Calu3 (cell line): ENCODE data around the gene ARFGEF3. TPM values are rescaled to one million over a fixed set of nuclear protein-coding genes. Genes with fewer than 3 reads are reported as not detected.

Experiments
- BruUV-seq: library from RNA; stranded (reverse); fragments of 400-500 nt; replicated peaks from 2 replicates; lab custom pipeline; 2021; lab: Mats Ljungman, UMichigan
- CTCF ChIA-PET: fragments of 300-600 bp; sonication (Branson Sonifier 250); formaldehyde crosslinking; loops from one replicate; lab custom pipeline; 2022; ENCODE audit warnings: antibody characterized with exemption; lab: Charles Lee
- DNase-seq: peaks from one replicate; pipeline ENCODE4 v3.0.0; 2022
- H3K27ac Mint-ChIP-seq: one replicate; pipeline ENCODE4 v1.8.0; 2022; ENCODE audit warnings: mixed read lengths; ENCODE audit not compliant: unreplicated experiment
- H3K27me3 Mint-ChIP-seq: one replicate; pipeline ENCODE4 v1.8.0; 2022; ENCODE audit warnings: mixed read lengths; ENCODE audit not compliant: unreplicated experiment
- H3K36me3 Mint-ChIP-seq: one replicate; pipeline ENCODE4 v1.8.0; 2022; ENCODE audit warnings: mild to moderate bottlenecking, moderate library complexity, mixed read lengths; ENCODE audit not compliant: insufficient read depth, unreplicated experiment
- H3K4me1 Mint-ChIP-seq: one replicate; pipeline ENCODE4 v1.8.0; 2022; ENCODE audit warnings: mild to moderate bottlenecking, low read depth, mixed read lengths; ENCODE audit not compliant: unreplicated experiment
- H3K4me3 Mint-ChIP-seq: one replicate; pipeline ENCODE4 v1.8.0; 2022; ENCODE audit warnings: mild to moderate bottlenecking, low read depth, moderate library complexity, mixed read lengths; ENCODE audit not compliant: unreplicated experiment
- H3K9me3 Mint-ChIP-seq: one replicate; pipeline ENCODE4 v1.8.0; 2022; ENCODE audit warnings: low read depth, mixed read lengths; ENCODE audit not compliant: unreplicated experiment
- CTCF ChIP-seq: fragments of 200-600 bp; IDR thresholded peaks from one replicate; pipeline ENCODE4 v1.8.0; 2022; ENCODE audit warnings: antibody characterized with exemption; ENCODE audit not compliant: unreplicated experiment
- intact Hi-C: fragments of 100-400 bp; cut with micrococcal nuclease; formaldehyde crosslinking; loops from one replicate; pipeline ENCODE4 v1.10.0; 2022; ENCODE audit not compliant: unreplicated experiment
- total RNA-seq: library from RNA; stranded (reverse); gene quantifications from 2 replicates; pipeline ENCODE4 v1.2.3, GENCODE V29; 2022

The ARFGEF3 gene
- total RNA-seq, 1 experiment from 2014 or later = 16.3 TPM

GRCh38 chr6:138197570-138197969 lies 35.8 kb downstream of the ARFGEF3 start:
- Mint-ChIP-seq H3K4me1 (no peaks in the 10 kb centered on the region), H3K4me3 (no peak overlapping the region), H3K9me3 (no peaks in the 10 kb centered on the region), H3K27ac (no peak overlapping the region), H3K27me3 (no peaks in the 10 kb centered on the region), H3K36me3 (no peaks in the 10 kb centered on the region)
- BruUV-seq = no TSS peak
- CTCF ChIA-PET = no interaction called here
- DNase-seq = no peak
- intact Hi-C loops = no loop called here
- no peak for TF ChIP-seq CTCF

GRCh38 chr6:138198430-138199091 lies 36.8 kb downstream of the ARFGEF3 start:
- Mint-ChIP-seq H3K4me1 (no peaks in the 10 kb centered on the region), H3K4me3 (no peak overlapping the region), H3K9me3 (no peaks in the 10 kb centered on the region), H3K36me3 (no peaks in the 10 kb centered on the region), H3K27me3 (no peaks in the 10 kb centered on the region), H3K27ac (no peak overlapping the region)
- CTCF ChIA-PET = no interaction called here
- no peak for DNase-seq
- no peak for TF ChIP-seq CTCF
- intact Hi-C loops = no loop called here
- no TSS peak for BruUV-seq

GRCh38 chr6:138201836-138202235 lies 40.1 kb downstream of the ARFGEF3 start:
- intact Hi-C loops = no loop called here
- no peak overlapping the region for H3K4me3 Mint-ChIP-seq
- no peaks in the 10 kb centered on the region for H3K4me1 Mint-ChIP-seq
- H3K36me3 Mint-ChIP-seq = no peaks in the 10 kb centered on the region
- H3K9me3 Mint-ChIP-seq = no peaks in the 10 kb centered on the region
- no peaks in the 10 kb centered on the region for H3K27me3 Mint-ChIP-seq
- DNase-seq = no peak
- H3K27ac Mint-ChIP-seq = no peak overlapping the region
- BruUV-seq = no TSS peak
- CTCF ChIA-PET = no interaction called here
- no peak for TF ChIP-seq CTCF

- Mint-ChIP-seq H3K4me1 (no peaks in the 10 kb centered on the region), H3K27me3 (no peaks in the 10 kb centered on the region), H3K4me3 (no peak overlapping the region), H3K36me3 (no peaks in the 10 kb centered on the region), H3K9me3 (no peaks in the 10 kb centered on the region), H3K27ac (no peak overlapping the region)
- intact Hi-C loops = no loop called here
- no peak for TF ChIP-seq CTCF
- DNase-seq = no peak
- BruUV-seq = no TSS peak
- CTCF ChIA-PET = no interaction called here
Measured at GRCh38 chr6:138203315-138203714, 41.6 kb downstream of the ARFGEF3 start.
